Body of pancreas (tissue), 4 donors: ENCODE data around the gene ABCC11. TPM values are rescaled to one million over a fixed set of nuclear protein-coding genes. Genes with fewer than 3 reads are reported as not detected.

Experiments used
- ATAC-seq: fragments of 150-250 bp; one replicate; pipeline ENCODE4 v1.9.1; 2016
- DNase-seq, 4 donors: peaks; one replicate each; pipeline ENCODE4 v3.0.0-alpha.2; 2019
- H3K27ac ChIP-seq, 4 donors: fragments of 200-600 bp; sonication (generic); 1 replicate in 3 of 4; 2 replicates in 1 of 4; pipeline versions ENCODE4 v1.5.1 to v1.6.1; 2016 to 2019; ENCODE audit warnings: mild to moderate bottlenecking in 1 of 4, mixed read lengths in 1 of 4, moderate library complexity in 1 of 4
- H3K27me3 ChIP-seq, 2 donors: fragments of 200-600 bp; sonication (generic); one replicate each; pipeline ENCODE4 v1.6.0; 2016; ENCODE audit warnings: mild to moderate bottlenecking in 1 of 2
- H3K36me3 ChIP-seq, 2 donors: fragments of 200-600 bp; sonication (generic); replicated peaks in 1 of 2; 2 replicates each; pipeline ENCODE4 v1.5.1; 2016; ENCODE audit warnings: low read depth in 2 of 2; ENCODE audit not compliant: insufficient read depth in 1 of 2
- H3K4me1 ChIP-seq: fragments of 200-600 bp; sonication (generic); one replicate; pipeline ENCODE4 v1.6.0; 2016
- H3K4me3 ChIP-seq, 2 donors: fragments of 200-600 bp; sonication (generic); 1 replicate in 1 of 2; 2 replicates in 1 of 2; pipeline ENCODE4 v1.5.1; 2016 to 2019
- H3K9me3 ChIP-seq, 3 donors: fragments of 200-600 bp; sonication (generic); 1 replicate in 2 of 3; 2 replicates in 1 of 3; pipeline ENCODE4 v1.5.1; 2016
- CTCF ChIP-seq, 7 experiments: fragments of 450-650 bp in 4 of 7; fragments of 200-600 bp in 3 of 7; sonication (generic) in 3 of 7; IDR thresholded peaks; one replicate each; pipeline ENCODE4 v1.5.1; 2016 to 2019; ENCODE audit warnings: antibody characterized with exemption in 7 of 7
- POLR2A ChIP-seq, 3 donors: fragments of 450-650 bp; IDR thresholded peaks; one replicate each; pipeline ENCODE4 v1.6.1; 2016; ENCODE audit warnings: antibody characterized with exemption in 3 of 3, mild to moderate bottlenecking in 2 of 3
- WGBS, 2 donors: methylation state at CpG; one replicate each; pipeline ENCODE4 v1.1.5; 2017; 5-methylcytosine and 5-hydroxymethylcytosine counted together
- intact Hi-C: fragments of 100-400 bp; cut with DNase I; formaldehyde crosslinking; loops from one replicate; pipeline ENCODE4 v1.15.1; 2023
- total RNA-seq, 2 donors: library from RNA; depleted of rRNA; stranded (reverse); fragments of >200 nt; gene quantifications; one replicate each; pipeline ENCODE4 v1.1.0, GENCODE V29; 2016

The ABCC11 gene
- total RNA-seq, 2 donors from 2014 or later = 0.52 TPM; not detected in 1

GRCh38 chr16:48235556-48236136 lies 11.7 kb downstream of the ABCC11 start:
- intact Hi-C loops = no loop called here
- DNase-seq = no peak

GRCh38 chr16:48235058-48235555 lies 12.2 kb downstream of the ABCC11 start:
- TF ChIP-seq CTCF (IDR thresholded peaks at IDR 0.05) (no peak), POLR2A (IDR thresholded peaks at IDR 0.05) (no peak)
- H3K27ac ChIP-seq = no peak overlapping the region
- DNase-seq (no peak), ATAC-seq (no peak)
- no peaks in the 10 kb centered on the region for H3K9me3 ChIP-seq
- H3K4me3 ChIP-seq = no peak overlapping the region
- intact Hi-C loops = no loop called here
- no peaks in the 10 kb centered on the region for H3K27me3 ChIP-seq
- no peaks in the 10 kb centered on the region for H3K4me1 ChIP-seq
- no peaks in the 10 kb centered on the region for H3K36me3 ChIP-seq
- WGBS, 2 donors = 80 to 82% methylated on average over 6 of the region's 6 CpGs

More at GRCh38 chr16:48235556-48236136, 11.7 kb downstream of the ABCC11 start:
- no peak overlapping the region for H3K27ac ChIP-seq
- H3K36me3 ChIP-seq = no peaks in the 10 kb centered on the region
- no peaks in the 10 kb centered on the region for H3K9me3 ChIP-seq
- H3K4me1 ChIP-seq = no peaks in the 10 kb centered on the region
- H3K4me3 ChIP-seq = no peak overlapping the region
- no peak for ATAC-seq
- no peak for TF ChIP-seq CTCF (IDR thresholded peaks at IDR 0.05)
- TF ChIP-seq POLR2A (IDR thresholded peaks at IDR 0.05) = no peak
- 55 to 58% methylated on average over 6 of the region's 6 CpGs for WGBS, 2 donors
- no peaks in the 10 kb centered on the region for H3K27me3 ChIP-seq

- Histone ChIP-seq H3K4me3 (no peak overlapping the region), H3K27me3 (no peaks in the 10 kb centered on the region), H3K4me1 (no peaks in the 10 kb centered on the region), H3K27ac (no peak overlapping the region), H3K36me3 (no peaks in the 10 kb centered on the region), H3K9me3 (no peaks in the 10 kb centered on the region)
- intact Hi-C loops = no loop called here
- ATAC-seq (no peak), DNase-seq (no peak)
- no peak for TF ChIP-seq CTCF (IDR thresholded peaks at IDR 0.05)
- no peak for TF ChIP-seq POLR2A (IDR thresholded peaks at IDR 0.05)
Observed at GRCh38 chr16:48234630-48235029, 12.7 kb downstream of the ABCC11 start.

- ATAC-seq (no peak), DNase-seq (no peak)
- Histone ChIP-seq H3K4me1 (no peaks in the 10 kb centered on the region), H3K27me3 (no peaks in the 10 kb centered on the region), H3K27ac (no peak overlapping the region), H3K36me3 (no peaks in the 10 kb centered on the region), H3K9me3 (no peaks in the 10 kb centered on the region), H3K4me3 (no peak overlapping the region)
- intact Hi-C loops = no loop called here
- TF ChIP-seq POLR2A (IDR thresholded peaks at IDR 0.05) (no peak), CTCF (IDR thresholded peaks at IDR 0.05) (no peak)
- 95 to 97% methylated on average over 2 of the region's 2 CpGs for WGBS, 2 donors
Observed at GRCh38 chr16:48232493-48233040, 14.8 kb downstream of the ABCC11 start.
